GM18951 (cell line): ENCODE data around the gene ACHE.
"Not testable (repeated sequence)": the region's sequence is repeated elsewhere in the genome, so short reads cannot be mapped to it uniquely, and the experiment has no call there.

Experiments used
- POLR2A ChIP-seq: IDR thresholded peaks from 4 replicates; pipeline ENCODE4 v1.6.1; 2011; ENCODE audit warnings: mild to moderate bottlenecking; ENCODE audit not compliant: insufficient read length, insufficient read depth; ENCODE audit errors: extremely low read depth
- in situ Hi-C: fragments of 300-500 bp; cut with MboI; formaldehyde crosslinking; loops from one replicate; pipeline ENCODE4 v1.12.0; 2022; ENCODE audit warnings: low sequenced_read_pairs, mixed read lengths, inconsistent platforms; ENCODE audit not compliant: unreplicated experiment

The ACHE gene

DNA sequence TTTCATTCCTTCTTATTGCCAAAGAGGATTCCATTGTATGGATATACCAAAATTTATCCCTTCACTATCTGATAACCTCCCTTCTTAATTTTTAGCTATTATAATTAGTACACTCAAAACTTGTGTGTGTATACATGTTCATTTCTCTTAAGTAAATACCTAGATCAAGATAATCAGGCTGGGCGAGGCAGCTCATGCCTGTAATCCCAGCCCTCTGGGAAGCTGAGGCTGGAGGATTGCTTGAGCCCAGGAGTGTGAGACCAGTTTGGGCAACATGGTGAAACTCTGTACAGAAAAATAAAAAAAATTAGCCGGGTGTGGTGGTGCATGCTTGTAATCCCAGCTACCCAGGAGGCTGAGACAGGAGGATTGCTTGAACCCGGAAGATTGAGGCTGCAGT is 15.8 kb upstream of the ACHE start:
- in situ Hi-C loops = no loop called here
- TF ChIP-seq POLR2A = no peak

- in situ Hi-C loops = not testable (repeated sequence)
Observed at GRCh38 chr7:100910443-100910842, 14.8 kb upstream of the ACHE start.

- in situ Hi-C loops = no loop called here
- TF ChIP-seq POLR2A = no peak
Observed at GRCh38 chr7:100908512-100908911, 12.8 kb upstream of the ACHE start.

- in situ Hi-C loops = no loop called here
- TF ChIP-seq POLR2A = no peak
Observed at GRCh38 chr7:100902638-100903037, 7.0 kb upstream of the ACHE start.

DNA sequence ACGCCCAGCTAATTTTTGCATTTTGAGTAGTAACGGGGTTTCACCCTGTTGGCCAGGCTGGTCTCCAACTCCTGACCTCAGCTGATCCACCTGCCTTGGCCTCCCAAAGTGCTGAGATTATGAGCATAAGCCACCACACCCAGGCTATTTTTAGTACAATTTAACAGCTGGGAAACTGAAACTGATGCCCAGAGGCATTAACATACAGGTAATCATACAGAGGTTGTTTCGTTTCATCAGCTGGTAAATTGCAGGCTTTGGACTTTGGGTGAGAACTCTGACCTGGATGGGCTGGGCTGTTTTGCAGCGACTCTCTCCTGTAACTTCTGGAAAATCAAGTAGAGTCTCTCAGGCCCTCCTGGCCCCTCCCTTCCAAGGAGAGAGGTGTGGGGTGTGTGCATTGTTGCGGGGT is 6.2 kb upstream of the ACHE start:
- in situ Hi-C loops = no loop called here
- no peak for TF ChIP-seq POLR2A

- in situ Hi-C loops = no loop called here
- TF ChIP-seq POLR2A = no peak
Observed at GRCh38 chr7:100900978-100901377, 5.3 kb upstream of the ACHE start.

DNA sequence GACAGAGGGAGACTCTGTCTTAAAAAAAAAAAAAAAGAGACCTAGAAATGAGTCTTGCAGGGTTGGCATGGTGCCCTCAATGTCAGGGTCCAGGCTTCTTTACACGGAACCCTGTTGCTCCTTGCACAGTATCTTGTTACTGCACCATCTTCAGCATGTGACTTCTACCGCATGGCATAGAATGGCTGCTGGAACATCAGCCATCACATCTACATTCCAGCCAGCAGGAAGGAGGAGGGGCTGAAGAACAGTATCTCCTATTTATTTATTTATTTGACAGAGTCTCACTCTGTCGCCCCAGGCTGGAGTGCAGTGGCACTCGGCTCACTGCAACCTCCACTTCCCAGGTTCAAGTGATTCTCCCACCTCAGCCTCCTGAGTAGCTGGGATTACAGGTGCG is 3.7 kb upstream of the ACHE start:
- in situ Hi-C loops = no loop called here
- no peak for TF ChIP-seq POLR2A

DNA sequence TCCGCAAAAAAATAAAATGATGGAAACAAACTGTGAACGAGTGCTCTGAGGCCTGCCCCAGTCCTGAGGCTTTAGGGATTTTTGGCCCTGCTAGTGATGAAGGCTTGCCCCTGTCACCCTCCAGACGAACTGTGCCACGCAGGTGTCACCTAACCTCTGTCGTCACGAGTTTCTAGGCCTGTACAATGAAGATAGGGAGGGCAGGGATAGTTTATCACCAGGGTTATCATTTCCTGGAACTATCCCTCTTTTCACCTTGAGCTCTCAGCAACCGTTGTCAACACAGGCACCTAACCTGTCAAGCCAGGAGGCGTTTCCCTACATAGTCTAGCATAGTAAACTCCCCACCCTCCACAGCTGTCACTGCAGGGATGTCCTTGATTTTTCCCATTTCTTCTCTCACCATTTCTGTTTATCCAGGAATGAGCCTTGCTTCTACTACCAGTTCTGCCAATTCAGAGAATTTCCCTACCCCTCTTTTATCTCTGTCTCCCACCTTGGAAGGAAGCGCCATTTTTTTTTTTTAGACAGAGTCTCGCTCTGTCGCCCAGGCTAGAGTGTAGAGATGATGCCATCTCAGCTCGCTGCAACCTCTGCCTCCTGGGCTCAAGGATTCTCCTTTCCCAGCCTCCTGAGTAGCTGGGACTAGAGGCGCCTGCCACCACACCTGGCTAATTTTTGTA is 2.2 kb upstream of the ACHE start:
- in situ Hi-C loops = no loop called here

GRCh38 chr7:100896732-100897608 is 1.3 kb upstream of the ACHE start:
- in situ Hi-C loops = no loop called here
- no peak for TF ChIP-seq POLR2A

More for the DNA sequence above, 2.2 kb upstream of the ACHE start:
- TF ChIP-seq POLR2A = no peak

DNA sequence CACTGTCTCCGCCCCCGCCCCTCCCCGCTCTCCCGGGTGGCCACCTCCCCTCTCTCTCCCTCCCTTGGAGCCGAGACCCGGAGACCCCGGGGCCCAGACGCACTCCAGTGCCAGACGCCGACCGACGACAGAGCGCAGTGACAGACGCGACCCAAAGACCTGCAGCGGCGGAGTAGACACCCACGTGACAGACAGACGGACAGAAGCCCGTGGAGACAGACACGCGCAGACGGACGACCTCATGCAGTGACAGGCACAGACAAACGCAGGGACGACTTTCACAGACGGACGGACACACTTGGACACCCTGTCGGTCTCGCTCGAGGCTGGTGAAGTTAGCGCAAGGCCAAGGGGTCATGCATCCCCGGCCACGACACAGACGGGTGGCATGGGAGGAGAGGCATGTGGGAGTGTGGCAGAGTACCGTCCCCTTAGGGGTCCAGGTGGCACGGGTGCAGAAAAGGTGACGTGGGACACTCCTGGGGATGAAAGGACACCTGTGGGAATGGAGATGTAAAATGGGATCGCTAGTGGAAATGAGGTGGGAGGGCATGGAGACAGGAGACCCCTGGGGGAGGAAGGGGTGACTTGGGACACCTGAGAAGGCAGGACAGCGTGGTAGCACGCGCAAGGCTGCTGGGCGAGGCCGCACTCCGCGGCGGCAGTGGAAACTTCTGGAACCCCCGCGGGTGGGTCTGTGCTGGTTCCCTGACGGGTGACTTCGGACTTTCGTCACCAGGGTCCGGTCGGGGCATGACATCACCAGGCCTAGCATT is 456 bp upstream of the ACHE start:
- in situ Hi-C loops = no loop called here
- no peak for TF ChIP-seq POLR2A

GRCh38 chr7:100894860-100895700 is 608 bp downstream of the ACHE start:
- in situ Hi-C loops = loop anchor here (5.0 kb wide), 1 partner anchor 157 kb away; no protein-coding TSS in a partner anchor
- no peak for TF ChIP-seq POLR2A

DNA sequence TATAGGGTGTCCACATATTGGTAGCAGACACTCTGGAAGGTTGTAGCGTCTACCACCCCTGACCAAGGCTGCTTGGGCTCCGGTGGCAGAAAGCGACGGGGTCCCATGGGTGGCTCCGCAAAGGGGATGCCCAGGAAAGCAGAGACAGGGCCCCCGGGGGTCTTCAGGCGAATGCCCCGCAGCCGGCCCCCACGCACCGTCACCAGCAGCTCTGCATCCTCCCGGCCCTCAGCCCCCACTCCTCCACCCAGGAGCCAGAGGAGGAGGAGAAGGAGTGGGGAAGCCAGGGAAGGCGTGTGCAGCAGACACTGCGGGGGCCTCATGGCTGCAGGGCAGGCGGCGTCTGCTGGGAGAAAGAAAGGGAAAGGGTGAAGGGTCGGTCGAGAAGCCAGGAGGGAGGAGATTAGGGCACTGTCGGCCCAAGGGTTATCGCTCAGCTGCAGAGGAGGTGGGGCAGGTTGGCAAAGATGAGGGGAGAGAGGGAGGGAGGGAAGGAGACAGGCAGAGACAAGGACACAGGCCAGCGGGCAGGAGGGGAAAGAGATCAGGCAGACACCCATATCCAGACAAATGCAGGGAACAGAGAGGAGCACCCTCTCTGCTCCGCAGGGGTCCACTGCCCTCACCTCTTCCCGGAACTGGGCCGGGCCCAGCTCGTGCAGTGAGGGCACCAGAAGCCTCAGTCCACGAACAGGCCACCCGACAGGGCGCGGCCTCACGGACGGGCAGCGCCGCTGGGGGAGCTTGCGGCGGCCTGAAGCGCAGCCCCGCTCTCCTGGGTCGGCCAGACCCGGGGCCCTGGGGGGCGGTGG is 1.6 kb downstream of the ACHE start:
- in situ Hi-C loops = loop anchor here (5.0 kb wide), 1 partner anchor 158 kb away; no protein-coding TSS in a partner anchor
- no peak for TF ChIP-seq POLR2A
